HepG2 (cell line): Measurements from ENCODE around the gene FAT2. TPM values are rescaled to one million over a fixed set of nuclear protein-coding genes. Genes with fewer than 3 reads are reported as not detected.

Experiments
- ATAC-seq: fragments of 200-7000 bp; cut with Tn5 transposase; 3 replicates; pipeline ENCODE4 v1.9.1; 2020; ENCODE audit warnings: mild to moderate bottlenecking, moderate library complexity
- BruUV-seq: library from RNA; stranded (reverse); fragments of 400-500 nt; replicated peaks from 2 replicates; lab custom pipeline; 2021; lab: Mats Ljungman, UMichigan
- CTCF ChIA-PET: fragments of 300-600 bp; formaldehyde crosslinking; extraction: SDS; loops from one replicate; lab custom pipeline; 2021; ENCODE audit warnings: low total read pairs, inconsistent platforms, low intra/inter-chr PET ratio; lab: Yijun Ruan, JAX
- POLR2A ChIA-PET: fragments of 350-600 bp; sonication (Branson Sonifier 250); formaldehyde crosslinking; loops from one replicate; lab custom pipeline; 2020; ENCODE audit warnings: antibody characterized with exemption, inconsistent platforms; lab: Yijun Ruan, JAX
- DNase-seq: peaks from one replicate; pipeline ENCODE4 v3.0.0-alpha.2; 2015; ENCODE audit warnings: low spot score
- FAIRE-seq: peaks from 3 replicates; lab custom pipeline; 2011; peaks lifted over from hg19 to GRCh38; lab: Jason Lieb, UNC
- H2AFZ ChIP-seq: one replicate; pipeline ENCODE4 v1.6.1; 2011; ENCODE audit warnings: low read length, inconsistent platforms
- H3K27ac ChIP-seq: fragments of 300-600 bp; 3 replicates; pipeline ENCODE4 v1.8.0; 2011; ENCODE audit warnings: mixed run types, mild to moderate bottlenecking, mixed read lengths, low read length, inconsistent platforms; ENCODE audit not compliant: insufficient read depth; ENCODE audit errors: extremely low read length
- H3K27me3 ChIP-seq, 2 experiments: fragments of 200-600 bp in 1 of 2; 2 replicates in 1 of 2; 3 replicates in 1 of 2; pipeline versions ENCODE4 v1.6.0 to v1.8.0; 2011; ENCODE audit warnings: low read length in 2 of 2, mild to moderate bottlenecking in 2 of 2, moderate library complexity in 2 of 2, inconsistent platforms in 1 of 2; ENCODE audit not compliant: insufficient read depth in 2 of 2, control insufficient read depth in 1 of 2
- H3K36me3 ChIP-seq, 2 experiments: fragments of 200-600 bp in 1 of 2; replicated peaks in 1 of 2; 2 replicates in 1 of 2; 3 replicates in 1 of 2; pipeline versions ENCODE4 v1.5.1 to v1.8.0; 2011; ENCODE audit warnings: low read length in 2 of 2, inconsistent platforms in 1 of 2; ENCODE audit not compliant: insufficient read depth in 2 of 2, control insufficient read depth in 1 of 2
- H3K4me1 ChIP-seq: 2 replicates; pipeline ENCODE4 v1.5.1; 2012; ENCODE audit warnings: low read length, inconsistent platforms; ENCODE audit not compliant: insufficient read depth
- H3K4me2 ChIP-seq: 2 replicates; pipeline ENCODE4 v1.6.0; 2011; ENCODE audit warnings: low read depth, low read length, inconsistent platforms
- H3K4me3 ChIP-seq, 3 experiments: fragments of 200-600 bp in 1 of 3; sonication (generic), shearing (Covaris generic) in 1 of 3; replicated peaks in 1 of 3; 2 replicates each; pipeline ENCODE4 v1.5.1; 2011 to 2016; ENCODE audit warnings: low read length in 3 of 3, inconsistent platforms in 2 of 3, low read depth in 2 of 3, mild to moderate bottlenecking in 2 of 3, control low read depth in 1 of 3, mixed read lengths in 1 of 3; ENCODE audit not compliant: insufficient read depth in 1 of 3
- H3K79me2 ChIP-seq: one replicate; pipeline ENCODE4 v1.6.1; 2011; ENCODE audit warnings: low read length, inconsistent platforms; ENCODE audit not compliant: insufficient read depth
- H3K9ac ChIP-seq: 2 replicates; pipeline ENCODE4 v1.6.0; 2011; ENCODE audit warnings: mild to moderate bottlenecking, low read depth, low read length, inconsistent platforms; ENCODE audit not compliant: insufficient read depth
- H3K9me3 ChIP-seq: 2 replicates; pipeline ENCODE4 v1.5.1; 2012; ENCODE audit warnings: mild to moderate bottlenecking, low read length
- H4K20me1 ChIP-seq: 2 replicates; pipeline ENCODE4 v1.6.0; 2011; ENCODE audit warnings: inconsistent platforms, mild to moderate bottlenecking, low read length, moderate library complexity; ENCODE audit not compliant: insufficient read depth
- HNRNPH1 ChIP-seq: fragments of 200-400 bp; formaldehyde crosslinking; optimal IDR thresholded peaks from 2 replicates; pipeline ENCODE3; 2017; ENCODE audit warnings: mild to moderate bottlenecking, low read depth, low read length
- NPAS2 ChIP-seq: sonication (generic); formaldehyde crosslinking; IDR thresholded peaks from 2 replicates; pipeline ENCODE4 v1.8.0; 2022; ENCODE audit warnings: mild to moderate bottlenecking, missing genetic modification reagents, borderline replicate concordance
- NR1H2 ChIP-seq: sonication (generic); formaldehyde crosslinking; IDR thresholded peaks from 2 replicates; pipeline ENCODE4 v1.8.1; 2022; ENCODE audit warnings: low read depth, missing genetic modification reagents, borderline replicate concordance
- REXO4 ChIP-seq: sonication (generic); formaldehyde crosslinking; IDR thresholded peaks from 2 replicates; pipeline ENCODE4 v1.8.0; 2022; ENCODE audit warnings: missing genetic modification reagents, mild to moderate bottlenecking, borderline replicate concordance
- ZNF12 ChIP-seq: sonication (generic); formaldehyde crosslinking; IDR thresholded peaks from 2 replicates; pipeline ENCODE4 v1.5.0; 2020; ENCODE audit warnings: missing genetic modification reagents
- ZNF7 ChIP-seq: IDR thresholded peaks from 2 replicates; pipeline ENCODE4 v1.6.1; 2016; ENCODE audit warnings: missing biosample characterization, missing genetic modification reagents
- ZNF776 ChIP-seq: sonication (generic); formaldehyde crosslinking; IDR thresholded peaks from 2 replicates; pipeline ENCODE4 v1.4.0; 2020; ENCODE audit warnings: mild to moderate bottlenecking, missing genetic modification reagents
- WGBS: methylation state at CpG from one replicate; pipeline ENCODE4 v1.1.6; 2017; ENCODE audit warnings: low lambda C conversion rate; 5-methylcytosine and 5-hydroxymethylcytosine counted together
- in situ Hi-C: cut with HindIII; loops from 2 replicates; pipeline ENCODE4 v1.10.0; 2017; ENCODE audit warnings: low pct_unique_long_range_greater_than_20kb; ENCODE audit not compliant: extremely low pct_ligation_motif_present
- intact Hi-C: fragments of 100-400 bp; cut with micrococcal nuclease; formaldehyde crosslinking; loops from one replicate; pipeline ENCODE4 v1.10.0; 2022; ENCODE audit not compliant: unreplicated experiment
- polyA plus RNA-seq, 8 experiments: library from polyadenylated mRNA; depleted of rRNA in 3 of 8; stranded (reverse) in 7 of 8; unstranded in 1 of 8; fragments of >200 nt; fragmentation: Illumina TruSeq in 4 of 8; extraction: Trizol in 4 of 8; gene quantifications; 2 replicates each; pipeline versions ENCODE4 v1.2.1 to v1.2.3, GENCODE V29; 2011 to 2016; ENCODE audit warnings: low read depth in 4 of 8, missing spikeins in 1 of 8, mixed read lengths in 1 of 8; ENCODE audit not compliant: insufficient read depth in 1 of 8
- total RNA-seq, 5 experiments: library from RNA; depleted of rRNA; stranded (reverse); fragments of >200 nt; fragmentation: Illumina TruSeq; extraction: Trizol; gene quantifications; 2 replicates each; pipeline ENCODE4 v1.2.3, GENCODE V29; 2016; ENCODE audit warnings: low read depth in 1 of 5
- TF ChIP-seq, protein P1 (sequence below): sonication (generic); formaldehyde crosslinking; IDR thresholded peaks from 2 replicates; pipeline ENCODE4 v1.5.0; 2020; ENCODE audit warnings: mild to moderate bottlenecking, low read depth, missing genetic modification reagents, borderline replicate concordance
- TF ChIP-seq, protein P2 (sequence below): sonication (generic); formaldehyde crosslinking; IDR thresholded peaks from 2 replicates; pipeline ENCODE4 v1.8.0; 2022; ENCODE audit warnings: mild to moderate bottlenecking, missing genetic modification reagents, moderate library complexity
- TF ChIP-seq, protein P3 (sequence below): sonication (generic); formaldehyde crosslinking; IDR thresholded peaks from 2 replicates; pipeline ENCODE4 v1.8.0; 2022; ENCODE audit warnings: missing genetic modification reagents, mild to moderate bottlenecking, moderate library complexity, borderline replicate concordance

FAT2 gene
- total and polyA plus RNA-seq, 2 of the 13 experiments (the other 11 are each of a cell fraction or from before 2014, with no cell fraction given), result not detected

DNA sequence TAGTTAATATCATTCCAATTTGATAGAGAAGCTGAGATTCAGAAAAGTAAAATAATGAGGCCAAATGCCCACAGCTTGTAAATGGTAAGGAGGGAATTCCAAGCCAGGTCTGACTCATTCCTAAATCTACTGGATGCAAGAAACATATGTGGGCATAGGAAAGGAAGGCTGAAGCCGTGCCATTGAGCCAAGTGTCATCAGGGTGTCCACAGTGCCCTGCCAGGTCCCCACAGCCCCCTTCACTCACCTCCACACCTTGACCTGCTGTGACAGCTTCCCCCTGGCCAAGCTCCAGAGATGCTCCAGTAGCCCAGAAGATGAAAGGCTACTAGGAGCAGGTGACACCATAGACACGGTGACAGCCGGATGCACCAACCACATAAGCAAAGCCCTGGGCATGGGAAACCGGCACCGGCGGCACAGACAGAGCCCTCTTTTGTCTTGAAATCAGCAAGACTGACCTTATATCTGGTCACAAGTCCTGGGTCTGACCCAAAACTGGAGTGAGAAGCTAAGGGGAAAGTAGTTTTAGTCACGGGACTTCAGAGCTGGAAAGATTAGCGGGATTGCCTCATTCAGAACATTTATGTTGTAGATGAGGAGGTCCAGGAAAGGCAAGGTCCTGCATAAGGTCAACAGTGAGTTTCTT is 20.1 kb upstream of the FAT2 start:
- H2AFZ ChIP-seq, result no peak overlapping the region
- TF ChIP-seq, protein P1, sequence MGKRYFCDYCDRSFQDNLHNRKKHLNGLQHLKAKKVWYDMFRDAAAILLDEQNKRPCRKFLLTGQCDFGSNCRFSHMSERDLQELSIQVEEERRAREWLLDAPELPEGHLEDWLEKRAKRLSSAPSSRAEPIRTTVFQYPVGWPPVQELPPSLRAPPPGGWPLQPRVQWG (CRISPR knock-in tag), result no peak
- no peak for TF ChIP-seq REXO4 (CRISPR knock-in tag)
- no peak for TF ChIP-seq ZNF776 (CRISPR knock-in tag)
- TF ChIP-seq, all 625 proteins: peak for 0
- CTCF ChIA-PET, result no interaction called here
- Histone ChIP-seq H3K4me3 (no peak overlapping the region), H3K9me3 (no peaks in the 10 kb centered on the region), H3K4me1 (peaks cover 9% of the 10 kb centered on the region; the same call in 1 of the 2 replicates), H3K36me3 (no peaks in the 10 kb centered on the region), H3K27ac (no peak overlapping the region), H3K9ac (no peak overlapping the region), H3K27me3 (peaks cover 0 to 34% of the 10 kb centered on the region in 2 experiments; a peak in 3 of 5 replicates), H3K79me2 (no peaks in the 10 kb centered on the region), H3K4me2 (no peak overlapping the region), H4K20me1 (no peaks in the 10 kb centered on the region)
- DNase-seq (no peak), ATAC-seq (no peak), FAIRE-seq (no peak)
- in situ Hi-C loops (no loop called here), intact Hi-C loops (no loop called here)
- WGBS, result 44% methylated on average over 8 of the region's 8 CpGs
- no TSS peak for BruUV-seq
- POLR2A ChIA-PET, result no interaction called here

DNA sequence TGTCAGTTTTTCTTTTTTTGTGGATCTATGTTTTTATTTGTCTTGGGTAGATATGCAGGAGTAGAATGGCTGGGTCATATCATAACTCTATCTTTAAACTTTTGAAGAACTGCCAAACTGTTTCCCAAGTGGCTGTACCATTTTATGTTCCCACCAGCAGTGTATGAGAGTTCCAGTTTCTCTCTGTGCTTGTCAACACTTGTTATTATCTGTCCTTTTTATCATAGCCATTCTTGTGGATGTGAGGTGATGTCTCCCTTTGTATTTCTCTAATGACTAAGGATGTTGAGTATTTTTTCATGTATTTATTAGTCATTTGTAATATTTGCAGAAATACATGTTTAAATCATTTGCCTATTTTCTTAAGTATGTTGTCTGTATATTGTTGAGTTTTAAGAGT is 17.4 kb upstream of the FAT2 start:
- Histone ChIP-seq H2AFZ (no peak overlapping the region), H3K9ac (no peak overlapping the region), H3K27ac (no peak overlapping the region), H3K79me2 (no peaks in the 10 kb centered on the region), H4K20me1 (no peaks in the 10 kb centered on the region), H3K4me2 (no peak overlapping the region), H3K4me3 (no peak overlapping the region), H3K36me3 (no peaks in the 10 kb centered on the region), H3K27me3 (peaks cover 1 to 14% of the 10 kb centered on the region in 2 experiments; a peak in 4 of 5 replicates), H3K4me1 (peaks cover 9% of the 10 kb centered on the region; the same call in 1 of the 2 replicates), H3K9me3 (no peaks in the 10 kb centered on the region)
- in situ Hi-C loops, result no loop called here
- DNase-seq (no peak), FAIRE-seq (no peak), ATAC-seq (no peak)
- POLR2A ChIA-PET, result no interaction called here
- CTCF ChIA-PET, result no interaction called here
- BruUV-seq, result no TSS peak
- intact Hi-C loops, result no loop called here
- TF ChIP-seq NPAS2 (CRISPR knock-in tag) (no peak), ZNF7 (CRISPR knock-in tag) (peak; percentile 63), HNRNPH1 (no peak), NR1H2 (CRISPR knock-in tag) (no peak), ZNF12 (no peak)
- TF ChIP-seq, protein P2, sequence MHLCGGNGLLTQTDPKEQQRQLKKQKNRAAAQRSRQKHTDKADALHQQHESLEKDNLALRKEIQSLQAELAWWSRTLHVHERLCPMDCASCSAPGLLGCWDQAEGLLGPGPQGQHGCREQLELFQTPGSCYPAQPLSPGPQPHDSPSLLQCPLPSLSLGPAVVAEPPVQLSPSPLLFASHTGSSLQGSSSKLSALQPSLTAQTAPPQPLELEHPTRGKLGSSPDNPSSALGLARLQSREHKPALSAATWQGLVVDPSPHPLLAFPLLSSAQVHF (CRISPR knock-in tag), result no peak
- TF ChIP-seq, protein P3, sequence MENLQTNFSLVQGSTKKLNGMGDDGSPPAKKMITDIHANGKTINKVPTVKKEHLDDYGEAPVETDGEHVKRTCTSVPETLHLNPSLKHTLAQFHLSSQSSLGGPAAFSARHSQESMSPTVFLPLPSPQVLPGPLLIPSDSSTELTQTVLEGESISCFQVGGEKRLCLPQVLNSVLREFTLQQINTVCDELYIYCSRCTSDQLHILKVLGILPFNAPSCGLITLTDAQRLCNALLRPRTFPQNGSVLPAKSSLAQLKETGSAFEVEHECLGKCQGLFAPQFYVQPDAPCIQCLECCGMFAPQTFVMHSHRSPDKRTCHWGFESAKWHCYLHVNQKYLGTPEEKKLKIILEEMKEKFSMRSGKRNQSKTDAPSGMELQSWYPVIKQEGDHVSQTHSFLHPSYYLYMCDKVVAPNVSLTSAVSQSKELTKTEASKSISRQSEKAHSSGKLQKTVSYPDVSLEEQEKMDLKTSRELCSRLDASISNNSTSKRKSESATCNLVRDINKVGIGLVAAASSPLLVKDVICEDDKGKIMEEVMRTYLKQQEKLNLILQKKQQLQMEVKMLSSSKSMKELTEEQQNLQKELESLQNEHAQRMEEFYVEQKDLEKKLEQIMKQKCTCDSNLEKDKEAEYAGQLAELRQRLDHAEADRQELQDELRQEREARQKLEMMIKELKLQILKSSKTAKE, result no peak
